NCI-H2107 treated with DMSO at 0.1 percent for 48 hours (cell line): Measurements from ENCODE around the gene RAB32.
"Not testable (repeated sequence)": the region's sequence is repeated elsewhere in the genome, so short reads cannot be mapped to it uniquely, and the experiment has no call there.

Source experiments
- DNase-seq: peaks from one replicate; lab custom pipeline; 2025; ENCODE audit not compliant: unreplicated experiment; lab: John Stamatoyannopoulos, UW

RAB32 gene

DNA sequence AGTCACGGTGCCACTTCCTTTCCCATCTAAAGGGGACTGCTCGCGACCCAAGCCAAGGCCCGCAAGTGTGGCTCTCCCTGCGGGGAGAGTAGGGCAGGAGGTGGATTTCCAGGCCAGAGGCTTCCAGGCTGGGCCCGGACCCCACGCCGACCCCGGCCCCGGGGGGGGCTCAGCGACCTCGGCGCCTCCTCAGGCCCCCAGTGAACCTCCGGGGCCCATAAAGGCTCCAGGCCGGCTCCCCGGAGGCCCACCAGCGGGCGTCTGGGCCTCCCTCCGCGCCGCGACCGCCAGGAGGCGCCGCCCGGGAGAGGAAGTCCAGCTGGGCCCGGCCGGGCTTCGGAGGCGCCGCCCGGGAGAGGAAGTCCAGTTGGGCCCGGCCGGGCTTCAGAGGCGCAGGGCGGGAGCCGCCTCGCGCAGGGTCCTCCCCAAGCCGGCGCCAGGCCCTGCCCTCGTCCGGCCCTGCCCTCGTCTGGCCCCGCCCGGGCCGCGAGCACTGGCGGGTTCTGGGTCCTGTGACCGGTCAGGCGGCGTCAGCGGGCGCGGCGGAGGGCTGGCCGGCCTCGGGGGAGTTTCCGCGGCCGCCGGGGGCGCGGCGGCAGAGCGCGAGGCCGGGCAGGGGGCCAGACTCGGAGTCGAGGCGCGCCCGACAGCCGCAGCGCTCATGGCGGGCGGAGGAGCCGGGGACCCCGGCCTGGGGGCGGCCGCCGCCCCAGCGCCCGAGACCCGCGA lies at the start of gene RAB32:
Gene RAB32, plus strand, starts transcription at position 623 of the 729 bp plus-strand sequence. Its CDS starts 39 bp downstream, at position 662.
- no peak for DNase-seq

DNA sequence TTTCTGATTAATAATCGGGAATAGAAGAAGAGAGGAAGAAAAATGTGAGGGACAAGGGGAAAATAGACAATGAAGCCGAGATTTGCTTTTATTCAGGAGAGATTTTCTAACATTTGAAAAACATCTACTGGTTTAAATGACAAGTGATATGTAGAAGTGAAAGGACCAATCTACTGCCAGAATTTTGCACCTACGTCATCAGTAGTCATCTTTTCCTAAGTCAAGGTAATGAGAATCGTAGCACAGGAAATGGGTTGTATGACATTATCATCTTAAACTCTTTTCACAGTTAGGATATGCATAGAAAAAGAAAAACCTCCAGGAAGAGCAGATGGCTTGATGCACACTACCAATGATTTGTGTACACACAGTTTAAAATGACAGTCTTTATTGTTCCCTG lies 45.3 kb upstream of the RAB32 start:
- no peak for DNase-seq

DNA sequence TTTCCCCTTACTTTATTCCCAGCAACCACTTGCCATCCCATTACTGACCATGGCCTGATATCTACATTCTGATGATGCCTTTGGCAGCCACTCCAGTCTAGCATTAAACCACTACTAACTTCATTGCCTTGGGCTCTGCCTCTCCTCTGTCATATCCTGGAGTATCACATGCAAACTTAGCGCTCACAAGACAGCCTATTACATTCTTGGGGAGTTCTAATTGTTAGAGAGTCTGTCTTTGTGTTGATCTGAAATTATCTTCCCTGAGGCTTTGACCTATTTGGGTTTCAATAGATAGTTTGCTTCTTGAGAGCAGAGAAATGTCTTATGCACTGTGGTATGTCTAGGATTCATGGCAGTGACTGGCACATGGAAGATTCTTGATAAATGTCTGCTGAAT lies 40.5 kb upstream of the RAB32 start:
- DNase-seq: no peak

DNA sequence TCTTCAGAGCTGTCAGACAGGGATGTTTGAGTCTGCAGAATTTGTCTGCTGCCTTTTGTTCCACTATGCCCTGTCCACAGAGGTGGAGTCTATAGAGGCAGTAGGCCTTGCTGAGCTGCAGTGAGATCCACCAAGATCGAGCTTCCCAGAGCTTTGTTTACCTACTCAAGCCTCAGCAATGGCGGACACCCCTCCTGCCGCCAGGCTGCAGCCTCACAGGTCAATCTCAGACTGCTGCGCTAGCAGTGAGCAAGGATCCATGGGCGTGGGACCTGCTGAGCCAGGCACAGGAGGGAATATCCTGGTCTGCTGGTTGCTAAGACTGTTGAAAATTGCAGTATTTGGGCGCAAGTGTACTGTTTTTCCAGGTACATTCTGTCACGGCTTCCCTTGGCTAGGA lies 28.4 kb upstream of the RAB32 start:
- DNase-seq: no peak

DNA sequence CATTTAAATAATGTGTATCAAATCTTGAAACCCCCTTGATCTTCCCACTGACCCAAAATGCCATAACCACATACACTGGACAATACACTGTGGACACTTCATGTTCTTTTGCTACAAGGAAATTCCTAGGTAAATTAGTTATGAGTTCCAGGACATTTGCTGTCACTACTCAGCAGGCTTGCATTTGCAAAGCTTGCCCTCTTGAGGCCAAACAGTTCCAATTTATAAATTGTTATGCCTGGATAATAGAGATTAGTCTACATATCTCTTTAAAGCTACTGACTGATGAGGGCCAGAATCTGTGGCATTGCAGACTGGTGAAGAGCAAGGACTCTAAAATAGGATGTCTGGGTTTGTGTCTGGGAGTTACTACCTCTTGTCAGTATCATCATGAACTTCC lies 17.4 kb upstream of the RAB32 start:
- DNase-seq: no peak

DNA sequence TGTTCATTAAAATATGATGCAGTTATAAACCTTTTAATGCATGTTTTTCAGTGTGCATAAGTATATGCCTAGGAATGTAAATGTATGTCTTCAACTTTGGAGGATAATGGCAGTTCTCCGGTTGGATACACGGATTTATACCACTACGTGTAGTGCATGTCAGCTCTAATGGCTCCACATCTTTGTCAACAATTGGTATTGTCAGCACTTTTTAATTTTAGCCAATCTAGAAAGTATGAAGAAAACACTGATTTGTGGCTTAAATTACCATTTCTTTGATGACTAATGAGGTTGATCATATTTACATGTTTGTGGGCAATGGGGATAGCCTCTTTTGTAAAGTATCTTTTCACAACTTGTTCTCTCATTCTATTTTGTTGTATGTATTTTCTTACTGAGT lies 10.9 kb upstream of the RAB32 start:
- no peak for DNase-seq

DNA sequence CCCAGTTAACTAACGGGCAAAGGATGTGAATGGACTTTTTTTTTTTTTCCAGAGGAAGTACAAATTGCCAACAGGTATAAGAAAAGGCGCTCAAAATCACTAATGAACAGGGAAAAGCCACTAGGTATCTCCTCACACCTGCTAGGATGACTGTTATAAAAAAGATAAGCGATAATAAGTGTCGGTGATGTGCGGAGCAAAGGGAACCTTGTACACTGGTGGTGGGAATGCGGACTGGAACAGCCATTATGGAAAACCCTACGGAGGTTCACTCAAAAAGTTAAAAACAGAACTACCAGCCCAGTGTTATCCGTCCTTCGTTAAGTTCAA lies 787 bp upstream of the RAB32 start:
- no peak for DNase-seq

DNA sequence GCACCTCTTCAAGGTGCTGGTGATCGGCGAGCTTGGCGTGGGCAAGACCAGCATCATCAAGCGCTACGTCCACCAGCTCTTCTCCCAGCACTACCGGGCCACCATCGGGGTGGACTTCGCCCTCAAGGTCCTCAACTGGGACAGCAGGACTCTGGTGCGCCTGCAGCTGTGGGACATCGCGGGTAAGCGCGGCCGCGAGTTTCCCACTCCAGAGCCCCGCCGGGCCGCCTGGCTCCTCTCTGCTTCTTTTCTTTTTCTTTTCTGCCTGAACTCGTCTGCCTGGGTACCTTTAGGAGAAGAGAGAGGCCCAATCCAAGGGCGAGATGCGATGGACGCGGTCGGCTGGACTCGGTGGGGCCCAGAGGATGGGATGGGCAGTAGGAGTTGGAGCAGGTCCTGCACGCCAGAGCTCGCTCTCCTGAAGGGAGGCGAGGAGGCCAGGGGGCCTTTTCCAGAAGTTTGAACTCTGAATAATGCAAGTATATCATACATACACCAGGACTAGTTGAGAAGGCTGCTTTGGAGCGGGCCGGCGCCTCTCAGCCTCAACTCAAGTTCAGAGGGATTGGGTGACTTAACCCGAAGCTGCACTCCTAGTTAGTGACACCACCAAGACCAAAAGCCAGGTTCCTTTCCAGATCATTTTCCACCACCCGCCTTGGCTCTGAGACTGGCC lies 445 bp downstream of the RAB32 start:
- DNase-seq: no peak

DNA sequence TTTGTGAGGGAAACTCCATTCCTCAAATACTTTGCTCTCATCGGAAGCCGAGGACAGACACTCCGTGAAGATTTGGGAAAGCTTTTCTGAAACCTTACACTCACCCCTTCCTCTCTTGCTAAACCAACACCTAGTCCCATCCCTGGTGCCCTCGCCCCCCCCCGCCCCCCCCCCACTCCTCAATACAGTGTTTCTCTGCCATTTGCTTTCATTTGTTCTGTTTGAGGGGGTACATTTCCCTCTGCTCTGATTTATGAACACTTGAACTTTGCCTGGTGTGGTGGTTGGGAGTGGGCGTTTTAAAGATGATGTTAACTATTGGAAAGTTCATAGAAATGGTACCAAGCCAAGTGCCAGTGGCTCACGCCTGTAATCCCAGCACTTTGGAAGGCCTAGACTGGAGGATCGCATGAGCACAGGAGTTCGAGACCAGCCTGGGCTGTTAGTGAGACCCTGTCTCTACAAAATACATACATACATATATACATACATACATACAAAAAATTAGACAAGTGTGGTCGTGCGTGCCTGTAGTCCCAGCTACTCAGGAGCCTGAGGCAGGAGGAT lies 1.1 kb downstream of the RAB32 start:
- no peak for DNase-seq

DNA sequence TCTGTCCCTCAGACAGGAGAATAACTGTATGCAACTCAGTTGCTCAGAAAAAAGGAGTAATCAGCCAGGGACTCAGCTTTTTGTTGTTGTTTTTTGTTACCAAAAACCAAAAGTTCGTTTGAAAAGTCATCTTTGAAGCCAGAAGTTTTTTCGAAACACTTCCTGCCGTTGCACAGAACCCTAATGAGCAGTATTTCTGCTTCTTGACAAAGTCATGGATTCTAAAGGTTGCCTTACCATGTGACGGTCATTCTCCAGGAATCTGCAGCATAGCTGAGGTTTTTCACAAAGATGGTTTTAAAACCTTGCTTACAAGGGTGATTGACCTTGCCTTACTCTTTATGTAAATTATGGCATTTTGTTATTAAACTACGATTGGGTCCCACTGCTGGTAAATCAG lies 1.9 kb downstream of the RAB32 start:
- no peak for DNase-seq

DNA sequence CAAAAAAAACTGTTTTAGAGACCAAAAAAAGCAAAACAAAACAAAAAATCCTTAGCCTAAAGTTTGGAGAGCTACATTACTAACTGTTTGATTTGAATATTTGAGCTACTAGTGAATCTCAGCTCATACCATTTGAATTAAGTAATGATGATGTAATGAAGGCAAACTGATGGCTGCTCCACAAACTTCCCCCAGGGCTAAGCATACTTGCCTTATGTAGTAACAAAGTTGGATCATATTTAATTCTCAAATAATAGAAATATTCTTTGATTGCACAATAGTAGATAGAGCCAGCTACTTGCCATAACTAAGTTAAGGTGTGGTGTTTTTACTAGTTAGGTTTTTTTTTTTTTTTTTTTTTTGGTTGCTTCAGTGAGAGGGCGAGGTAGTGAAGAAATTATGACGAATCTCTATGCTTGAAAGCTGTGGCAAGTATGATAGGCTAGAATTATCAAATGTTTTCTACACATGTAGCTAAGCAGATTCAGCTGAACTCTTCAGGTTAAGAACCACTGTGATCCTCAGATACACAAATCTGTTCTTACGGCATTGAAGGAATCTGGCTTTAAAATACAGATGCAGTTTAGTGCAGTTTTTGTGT lies 2.9 kb downstream of the RAB32 start:
- no peak for DNase-seq

DNA sequence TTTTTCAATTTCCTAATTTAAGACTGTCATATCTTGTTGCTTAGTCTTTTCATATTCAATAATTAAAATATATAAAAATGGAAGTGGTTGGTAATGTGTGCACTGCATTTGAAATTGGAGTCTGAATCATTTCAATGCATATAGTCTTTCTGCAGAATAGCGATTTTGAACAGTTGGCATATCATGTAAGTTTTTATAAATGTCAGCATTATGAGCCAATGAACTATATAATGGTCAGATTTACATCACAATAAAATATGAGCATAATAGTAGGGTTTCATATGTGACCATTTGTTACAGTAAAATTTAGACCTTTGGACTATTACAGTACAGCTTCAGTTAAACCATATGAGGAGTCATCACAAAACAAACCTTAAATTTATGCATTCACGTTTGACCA lies 4.3 kb downstream of the RAB32 start:
- no peak for DNase-seq

DNA sequence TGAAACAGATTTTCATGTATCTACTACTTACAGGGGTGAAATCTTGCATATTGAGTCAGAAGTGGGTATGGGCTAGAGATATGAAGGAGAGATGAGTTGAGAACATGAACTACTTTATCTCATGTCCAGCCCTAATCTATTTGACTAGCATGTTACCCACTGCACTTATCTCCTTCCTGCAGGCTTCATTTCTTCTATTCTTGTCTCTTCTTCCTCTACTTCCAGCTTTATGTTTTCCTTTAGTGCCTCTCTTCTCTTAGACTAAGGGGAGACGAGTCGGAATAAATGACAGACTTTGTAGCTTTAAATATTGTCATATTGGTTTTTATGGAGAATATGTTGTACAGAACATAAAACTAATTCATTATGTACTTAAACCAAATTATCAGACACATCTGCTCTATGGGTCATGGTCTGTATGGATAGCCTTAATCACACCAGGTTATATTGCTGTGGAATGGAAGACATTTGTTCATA lies 5.3 kb downstream of the RAB32 start:
- no peak for DNase-seq

DNA sequence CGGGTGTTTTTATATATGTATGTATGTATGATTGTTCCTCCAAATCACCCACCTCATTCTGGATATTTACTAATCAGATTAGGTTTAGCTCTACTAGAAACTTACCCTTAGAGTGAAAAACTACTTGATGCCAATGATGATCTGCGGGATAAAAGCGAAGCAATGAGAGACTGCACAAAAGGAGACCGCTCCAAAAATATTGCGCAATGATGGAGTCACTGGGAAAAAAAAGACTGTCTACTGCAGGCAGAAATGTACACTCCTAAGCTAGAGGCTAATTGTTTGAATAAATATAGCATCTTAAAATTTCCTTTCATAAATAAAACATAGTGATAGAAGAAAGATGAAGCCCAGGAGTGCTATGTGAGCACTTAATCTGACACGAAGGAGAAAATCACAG lies 7.3 kb downstream of the RAB32 start:
- no peak for DNase-seq

DNA sequence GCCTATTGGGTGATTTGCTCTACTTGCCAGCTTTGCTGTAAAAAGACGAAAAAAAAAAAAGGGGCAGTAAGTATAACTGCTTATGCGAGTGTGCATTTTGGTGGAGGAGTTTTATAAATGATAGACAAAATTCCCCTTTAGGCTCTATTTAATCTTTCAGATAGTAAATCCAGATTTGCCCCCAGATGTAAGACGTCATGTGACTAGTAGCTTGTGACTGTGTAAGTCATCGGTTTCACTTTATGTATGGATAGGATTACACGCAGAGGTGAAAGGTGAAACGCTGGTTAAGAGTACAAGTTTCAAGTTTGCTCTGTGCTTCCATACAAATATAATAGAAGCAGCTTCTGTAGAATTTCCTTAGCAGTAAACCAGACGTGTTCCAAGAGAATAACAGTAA lies 7.9 kb downstream of the RAB32 start:
- no peak for DNase-seq

DNA sequence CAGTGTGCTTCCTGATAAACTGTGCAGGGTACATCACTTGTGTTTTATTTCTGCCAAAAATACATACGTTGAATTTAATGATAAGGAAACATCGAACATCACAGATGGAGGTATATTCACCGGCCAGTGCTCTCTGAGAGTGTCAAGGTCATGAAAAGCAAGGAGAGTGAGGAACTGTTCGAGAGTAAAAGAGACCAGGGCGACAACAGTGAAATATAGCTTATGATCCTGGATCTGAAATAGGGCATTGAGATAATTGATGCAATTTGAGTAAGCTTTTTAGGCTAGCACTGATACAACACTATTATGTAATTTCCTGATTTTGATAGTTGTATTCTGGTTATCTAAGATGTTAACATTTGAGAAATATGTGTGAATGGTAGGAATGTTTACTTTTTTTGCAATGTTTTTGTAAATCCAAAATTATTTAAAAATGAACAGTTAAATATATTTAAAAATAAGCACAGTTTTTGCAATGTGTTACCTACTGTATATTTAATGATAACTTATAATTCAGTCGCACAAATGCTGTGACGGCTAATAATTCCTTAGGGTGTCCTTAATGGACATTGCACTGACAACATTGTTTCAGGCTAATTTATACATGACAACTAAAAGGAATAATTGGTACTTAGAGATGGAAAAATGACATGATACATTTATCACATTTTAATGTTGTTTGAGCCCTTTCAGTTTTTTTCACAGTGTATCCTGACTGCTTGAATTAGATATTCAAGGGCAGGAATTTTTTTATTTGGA lies 9.9 kb downstream of the RAB32 start:
- no peak for DNase-seq

DNA sequence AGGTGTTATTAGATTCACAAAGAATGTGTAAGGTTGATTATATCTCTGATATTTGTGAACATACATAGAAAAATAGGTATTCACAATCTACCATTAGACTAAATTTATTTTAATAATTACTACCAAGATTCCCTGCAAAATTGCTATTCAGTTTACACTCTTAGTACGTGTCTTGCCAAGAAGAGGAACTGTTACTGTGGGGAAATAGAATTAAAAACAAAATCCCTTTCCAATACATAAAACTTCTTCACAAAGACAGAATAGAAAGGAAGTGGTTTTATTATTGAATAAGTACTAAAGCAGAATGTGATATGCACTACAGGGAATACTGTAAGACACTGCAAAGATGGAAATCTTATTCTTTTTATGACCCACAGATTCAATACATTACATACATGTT lies 17.0 kb downstream of the RAB32 start:
- no peak for DNase-seq

DNA sequence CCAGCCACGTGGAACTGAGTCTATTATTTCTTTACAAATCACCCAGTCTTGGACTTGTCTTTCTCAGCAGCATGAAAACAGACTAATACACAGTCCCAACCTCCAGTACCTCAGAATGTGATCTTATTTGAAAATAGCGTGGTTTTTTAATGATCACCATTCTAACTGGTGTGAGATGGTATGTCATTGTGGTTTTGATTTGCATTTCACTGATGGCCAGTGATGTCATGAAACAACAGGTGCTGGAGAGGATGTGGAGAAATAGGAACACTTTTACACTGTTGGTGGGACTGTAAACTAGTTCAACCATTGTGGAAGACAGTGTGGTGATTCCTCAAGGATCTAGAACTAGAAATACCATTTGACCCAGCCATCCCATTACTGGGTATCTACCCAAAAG lies 23.0 kb downstream of the RAB32 start:
- not testable (repeated sequence) for DNase-seq

DNA sequence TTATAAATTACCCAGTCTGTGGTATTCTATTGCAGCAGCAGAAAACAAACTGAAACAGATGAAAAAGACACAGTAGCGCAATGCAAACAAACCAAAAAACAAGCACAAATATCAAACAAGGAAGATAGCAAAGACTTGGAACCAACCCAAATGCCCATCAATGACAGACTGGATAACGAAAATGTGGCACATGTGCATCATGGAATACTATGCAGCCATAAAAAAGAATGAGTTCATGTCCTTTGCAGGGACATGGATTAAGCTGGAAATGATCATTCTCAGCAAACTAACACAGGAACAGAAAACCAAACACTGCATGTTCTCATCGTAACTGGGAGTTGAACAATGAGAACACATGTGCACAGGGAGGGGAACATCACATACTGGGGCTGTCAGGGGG lies 25.0 kb downstream of the RAB32 start:
- not testable (repeated sequence) for DNase-seq

DNA sequence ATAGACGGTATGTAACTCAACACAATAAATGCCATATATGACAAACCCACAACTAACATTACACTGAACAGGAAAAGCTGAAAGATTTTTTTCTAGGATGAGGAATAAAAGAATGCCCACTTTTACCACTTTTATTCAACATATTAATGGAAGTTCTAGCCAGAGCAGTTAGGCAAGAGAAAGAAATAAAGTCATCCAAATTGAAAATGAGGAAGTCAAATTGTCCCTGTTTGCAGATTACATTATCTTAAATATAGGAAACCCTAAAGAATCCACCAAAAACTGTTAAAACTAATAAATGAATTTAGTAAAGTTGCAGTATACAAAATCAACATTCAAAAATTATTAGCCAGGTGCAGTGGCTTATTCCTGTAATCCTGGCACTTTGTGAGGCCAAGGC lies 30.6 kb downstream of the RAB32 start:
- DNase-seq: no peak

DNA sequence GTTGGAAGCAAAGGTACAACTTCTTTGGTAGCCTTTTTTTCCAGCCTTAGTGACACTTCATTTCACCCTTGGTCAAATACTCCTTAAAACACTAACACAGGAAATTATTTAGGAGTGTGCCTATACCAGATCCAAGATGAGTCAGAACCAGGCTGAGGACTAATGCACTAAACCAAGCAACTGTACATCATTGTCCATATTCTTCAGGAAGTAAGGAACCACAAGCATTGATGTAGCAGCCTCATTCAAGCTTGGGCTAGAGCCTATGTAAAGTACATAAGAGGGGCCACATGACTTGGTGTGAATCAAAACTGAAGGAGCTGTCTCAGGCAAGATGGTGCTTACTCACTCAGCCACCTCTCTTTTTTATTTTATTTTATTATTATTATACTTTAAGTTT lies 34.4 kb downstream of the RAB32 start:
- no peak for DNase-seq
